K562 (cell line): ENCODE data around the gene NUP62. TPM values are rescaled to one million over a fixed set of nuclear protein-coding genes. Genes with fewer than 3 reads are reported as not detected.

Source experiments
- ATAC-seq: fragments of 200-7000 bp; cut with Tn5 transposase; 3 replicates; pipeline ENCODE4 v1.9.1; 2020; ENCODE audit warnings: moderate library complexity
- BruUV-seq: library from RNA; stranded (reverse); fragments of 400-500 nt; replicated peaks from 2 replicates; lab custom pipeline; 2021; lab: Mats Ljungman, UMichigan
- CTCF ChIA-PET: fragments of 300-600 bp; formaldehyde crosslinking; extraction: SDS; loops from one replicate; lab custom pipeline; 2021; ENCODE audit warnings: low intra/inter-chr PET ratio; lab: Yijun Ruan, JAX
- POLR2A ChIA-PET: fragments of 300-600, 350-650 bp; sonication (Branson Sonifier 250); formaldehyde crosslinking; extraction: SDS; loops from one replicate; lab custom pipeline; 2021; ENCODE audit warnings: antibody characterized with exemption, inconsistent platforms; lab: Yijun Ruan, JAX
- DNase-seq, 4 experiments: peaks; one replicate each; pipeline versions ENCODE4 v3.0.0 to v3.0.0-alpha.2; 2011 to 2018; ENCODE audit warnings: low spot score in 3 of 4, mixed read lengths in 3 of 4; ENCODE audit errors: extremely low read depth in 1 of 4
- FAIRE-seq: peaks from 2 replicates; lab custom pipeline; 2011; peaks lifted over from hg19 to GRCh38; lab: Jason Lieb, UNC
- H2AFZ ChIP-seq: 2 replicates; pipeline ENCODE4 v1.6.0; 2011; ENCODE audit warnings: low read depth, low read length, control low read depth, inconsistent platforms
- H3K27ac ChIP-seq: fragments of 200-600 bp; 3 replicates; pipeline ENCODE4 v1.8.0; 2011; ENCODE audit warnings: low read depth, mild to moderate bottlenecking, control low read depth, inconsistent platforms, low read length, moderate library complexity, mixed read lengths; ENCODE audit errors: extremely low read depth
- H3K27me3 ChIP-seq, 2 experiments: fragments of 300-600 bp in 1 of 2; 2 replicates in 1 of 2; 3 replicates in 1 of 2; pipeline versions ENCODE4 v1.6.0 to v1.8.0; 2011; ENCODE audit warnings: inconsistent platforms in 2 of 2, low read length in 2 of 2, mild to moderate bottlenecking in 1 of 2, mixed read lengths in 1 of 2, moderate library complexity in 1 of 2; ENCODE audit not compliant: control insufficient read depth in 2 of 2, insufficient read depth in 2 of 2
- H3K36me3 ChIP-seq: fragments of 300-600 bp; 3 replicates; pipeline ENCODE4 v1.8.0; 2011; ENCODE audit warnings: mild to moderate bottlenecking, low read length, inconsistent platforms; ENCODE audit not compliant: control insufficient read depth, insufficient read depth
- H3K4me1 ChIP-seq, 2 experiments: fragments of 200-600 bp in 1 of 2; replicated peaks in 1 of 2; 2 replicates in 1 of 2; 3 replicates in 1 of 2; pipeline versions ENCODE4 v1.5.1 to v1.8.0; 2011; ENCODE audit warnings: inconsistent platforms in 2 of 2, low read length in 2 of 2, mild to moderate bottlenecking in 1 of 2, mixed read lengths in 1 of 2, moderate library complexity in 1 of 2; ENCODE audit not compliant: control insufficient read depth in 2 of 2, insufficient read depth in 2 of 2
- H3K4me2 ChIP-seq: 2 replicates; pipeline ENCODE4 v1.6.1; 2011; ENCODE audit warnings: low read length, control low read depth, inconsistent platforms, mixed read lengths; ENCODE audit not compliant: insufficient read depth
- H3K4me3 ChIP-seq: fragments of 200-600 bp; sonication (generic), shearing (Covaris generic); 2 replicates; pipeline ENCODE4 v1.5.1; 2016; ENCODE audit warnings: control low read depth, inconsistent platforms
- H3K79me2 ChIP-seq: fragments of 200-600 bp; 3 replicates; pipeline ENCODE4 v1.8.0; 2011; ENCODE audit warnings: low read length, inconsistent platforms; ENCODE audit not compliant: control insufficient read depth, insufficient read depth
- H3K9ac ChIP-seq, 2 experiments: 2 replicates each; pipeline versions ENCODE4 v1.6.0 to v1.6.1; 2011; ENCODE audit warnings: low read depth in 2 of 2, low read length in 2 of 2, control low read depth in 1 of 2, inconsistent platforms in 1 of 2, mild to moderate bottlenecking in 1 of 2, mixed read lengths in 1 of 2; ENCODE audit not compliant: insufficient read depth in 1 of 2
- H3K9me1 ChIP-seq: one replicate; pipeline ENCODE4 v1.6.0; 2011; ENCODE audit warnings: inconsistent platforms, mild to moderate bottlenecking, low read length, moderate library complexity; ENCODE audit not compliant: control insufficient read depth, insufficient read depth
- H3K9me3 ChIP-seq: replicated peaks from 2 replicates; pipeline ENCODE4 v1.5.1; 2011; ENCODE audit warnings: low read depth, low read length, inconsistent platforms; ENCODE audit not compliant: control insufficient read depth, insufficient read depth
- H4K20me1 ChIP-seq: replicated peaks from 2 replicates; pipeline ENCODE4 v1.6.1; 2011; ENCODE audit warnings: low read length, inconsistent platforms, mixed read lengths; ENCODE audit not compliant: control insufficient read depth, insufficient read depth
- CSDE1 ChIP-seq, 2 experiments: fragments of 450-650 bp; IDR thresholded peaks; 2 replicates each; pipeline ENCODE4 v1.6.1; 2016; ENCODE audit warnings: mild to moderate bottlenecking in 1 of 2
- ESRRB ChIP-seq: fragments of 250-450 bp; sonication (Bioruptor Pico); IDR thresholded peaks from 2 replicates; pipeline ENCODE4 v1.5.0; 2020; ENCODE audit warnings: mild to moderate bottlenecking, moderate library complexity, borderline replicate concordance
- POLR2AphosphoS5 ChIP-seq: IDR thresholded peaks from 2 replicates; pipeline ENCODE4 v1.6.1; 2011; ENCODE audit warnings: mild to moderate bottlenecking, low read depth, low read length, moderate library complexity; ENCODE audit not compliant: control insufficient read depth, insufficient read depth
- PPARD ChIP-seq: fragments of 250-450 bp; sonication (Bioruptor Pico); IDR thresholded peaks from 2 replicates; pipeline ENCODE4 v1.8.0; 2022; ENCODE audit warnings: inconsistent platforms, mild to moderate bottlenecking, moderate library complexity
- RBM25 ChIP-seq: fragments of 200-400 bp; formaldehyde crosslinking; IDR thresholded peaks from 2 replicates; pipeline ENCODE4 v1.6.1; 2018; ENCODE audit warnings: low read length, low read depth, moderate library complexity; ENCODE audit not compliant: severe bottlenecking
- ZFX ChIP-seq: sonication (generic); formaldehyde crosslinking; IDR thresholded peaks from 2 replicates; pipeline ENCODE4 v1.8.0; 2022; ENCODE audit warnings: mild to moderate bottlenecking, missing genetic modification reagents, moderate library complexity
- ZNF197 ChIP-seq: fragments of 200-800 bp; sonication (Bioruptor generic); IDR thresholded peaks from 2 replicates; pipeline ENCODE4 v1.6.1; 2016; ENCODE audit warnings: low read depth, missing genetic modification characterization, missing compliant biosample characterization
- ZNF79 ChIP-seq: fragments of 250-450 bp; sonication (Bioruptor Pico); IDR thresholded peaks from 2 replicates; pipeline ENCODE4 v1.4.0; 2020; ENCODE audit warnings: low read depth, mild to moderate bottlenecking, moderate library complexity
- WGBS: fragments of 100-300 bp; shearing (Covaris generic); methylation state at CpG from one replicate; pipeline ENCODE4 v1.1.6; 2016; ENCODE audit warnings: low coverage, mixed read lengths; ENCODE audit not compliant: insufficient coverage; ENCODE audit errors: missing lambda C conversion rate; 5-methylcytosine and 5-hydroxymethylcytosine counted together
- in situ Hi-C: fragments of 300-500 bp; cut with MboI; formaldehyde crosslinking; loops from 4 replicates; pipeline ENCODE4 v1.15.0; 2018; ENCODE audit warnings: inconsistent platforms, mixed read lengths
- intact Hi-C: fragments of 100-400 bp; cut with micrococcal nuclease; formaldehyde crosslinking; loops from 2 replicates; pipeline ENCODE4 v1.14.2; 2022
- polyA plus RNA-seq, 8 experiments: library from polyadenylated mRNA; depleted of rRNA in 4 of 8; stranded (reverse) in 5 of 8; unstranded in 3 of 8; fragments of >200 nt; fragmentation: Nextera tagmentation in 2 of 8; fragmentation: Illumina TruSeq in 1 of 8; extraction: Ambion mirVana in 2 of 8; extraction: Trizol in 1 of 8; gene quantifications; 2 replicates each; pipeline versions ENCODE4 v1.2.1 to v1.2.3, GENCODE V29; 2011 to 2014; ENCODE audit warnings: inconsistent platforms in 1 of 8, missing spikeins in 1 of 8
- total RNA-seq, 7 experiments: library from RNA; depleted of rRNA in 6 of 7; stranded (reverse); fragments of >200 nt in 6 of 7; fragmentation: Illumina TruSeq in 2 of 7; extraction: Trizol in 2 of 7; gene quantifications; 2 replicates each; pipeline versions ENCODE4 v1.2.1 to v1.2.3, GENCODE V29; 2011 to 2021; ENCODE audit warnings: low replicate concordance in 1 of 7
- TF ChIP-seq, protein P1 (sequence below): fragments of 250-450 bp; sonication (Bioruptor Pico); IDR thresholded peaks from 2 replicates; pipeline ENCODE4 v1.5.0; 2020; ENCODE audit warnings: mild to moderate bottlenecking

Gene NUP62
- total and polyA plus RNA-seq, 9 of the 15 experiments (the other 6 are each of a cell fraction or from before 2014, with no cell fraction given) = 16.9 to 109 (median 66.0) TPM

GRCh38 chr19:49950956-49951526, 21.7 kb upstream of the NUP62 start (continued):
- TF ChIP-seq POLR2AphosphoS5 (no peak), ESRRB (CRISPR knock-in tag) (no peak), ZNF197 (CRISPR knock-in tag) (no peak)

DNA sequence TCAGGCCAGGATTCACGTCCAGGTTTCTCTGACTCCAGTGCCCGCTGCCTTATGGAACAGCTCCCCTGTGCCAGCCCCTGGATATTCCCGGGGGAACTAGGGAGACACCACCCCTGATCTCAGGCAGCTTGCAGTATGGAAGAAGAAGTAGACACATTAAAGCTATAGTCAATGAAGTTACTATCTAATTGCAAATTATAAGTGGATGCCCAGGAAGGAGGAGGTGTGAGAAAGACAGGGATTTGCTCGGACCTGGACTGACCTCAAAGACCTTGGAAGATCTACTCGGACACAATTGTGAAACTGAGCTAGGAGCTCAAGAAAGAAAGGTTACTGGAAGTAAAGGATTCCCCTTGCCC, 21.3 kb upstream of the NUP62 start:
- Histone ChIP-seq H3K4me3 (no peak overlapping the region), H3K36me3 (no peaks in the 10 kb centered on the region), H3K9me1 (no peaks in the 10 kb centered on the region), H3K9ac (no peak overlapping the region), H3K27ac (no peak overlapping the region), H4K20me1 (no peaks in the 10 kb centered on the region), H3K4me2 (no peak overlapping the region), H3K4me1 (peaks cover 18% of the 10 kb centered on the region in 2 experiments; a peak in 4 of 5 replicates), H3K27me3 (peaks cover 3 to 4% of the 10 kb centered on the region in 2 experiments; a peak in 3 of 5 replicates), H2AFZ (no peak overlapping the region), H3K9me3 (no peaks in the 10 kb centered on the region), H3K79me2 (no peaks in the 10 kb centered on the region)
- in situ Hi-C loops (no loop called here), intact Hi-C loops (no loop called here)
- CTCF ChIA-PET = no interaction called here
- no peak for ATAC-seq
- 18% methylated on average over 5 of the region's 5 CpGs for WGBS
- no peak for DNase-seq
- POLR2A ChIA-PET = interaction anchor here (0.9 kb wide), 1 partner anchor 22 kb away, joined by 3 read pairs; the partner anchor contains the start of genes ATF5 and NUP62
- no TSS peak for BruUV-seq
- TF ChIP-seq PPARD (CRISPR knock-in tag) (no peak), RBM25 (peak; percentile 20), ZNF79 (CRISPR knock-in tag) (peak; percentile 99), ZFX (no peak), CSDE1 (IDR thresholded peaks at IDR 0.05) (no peak)
- TF ChIP-seq, protein P1, sequence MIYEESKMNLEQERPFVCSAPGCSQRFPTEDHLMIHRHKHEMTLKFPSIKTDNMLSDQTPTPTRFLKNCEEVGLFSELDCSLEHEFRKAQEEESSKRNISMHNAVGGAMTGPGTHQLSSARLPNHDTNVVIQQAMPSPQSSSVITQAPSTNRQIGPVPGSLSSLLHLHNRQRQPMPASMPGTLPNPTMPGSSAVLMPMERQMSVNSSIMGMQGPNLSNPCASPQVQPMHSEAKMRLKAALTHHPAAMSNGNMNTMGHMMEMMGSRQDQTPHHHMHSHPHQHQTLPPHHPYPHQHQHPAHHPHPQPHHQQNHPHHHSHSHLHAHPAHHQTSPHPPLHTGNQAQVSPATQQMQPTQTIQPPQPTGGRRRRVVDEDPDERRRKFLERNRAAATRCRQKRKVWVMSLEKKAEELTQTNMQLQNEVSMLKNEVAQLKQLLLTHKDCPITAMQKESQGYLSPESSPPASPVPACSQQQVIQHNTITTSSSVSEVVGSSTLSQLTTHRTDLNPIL (CRISPR knock-in tag) = no peak
- FAIRE-seq = no peak
